ENCODE measurements around the gene LPCAT2. TPM values are rescaled to one million over a fixed set of nuclear protein-coding genes. Genes with fewer than 3 reads are reported as not detected.

The LPCAT2 gene, protein sequence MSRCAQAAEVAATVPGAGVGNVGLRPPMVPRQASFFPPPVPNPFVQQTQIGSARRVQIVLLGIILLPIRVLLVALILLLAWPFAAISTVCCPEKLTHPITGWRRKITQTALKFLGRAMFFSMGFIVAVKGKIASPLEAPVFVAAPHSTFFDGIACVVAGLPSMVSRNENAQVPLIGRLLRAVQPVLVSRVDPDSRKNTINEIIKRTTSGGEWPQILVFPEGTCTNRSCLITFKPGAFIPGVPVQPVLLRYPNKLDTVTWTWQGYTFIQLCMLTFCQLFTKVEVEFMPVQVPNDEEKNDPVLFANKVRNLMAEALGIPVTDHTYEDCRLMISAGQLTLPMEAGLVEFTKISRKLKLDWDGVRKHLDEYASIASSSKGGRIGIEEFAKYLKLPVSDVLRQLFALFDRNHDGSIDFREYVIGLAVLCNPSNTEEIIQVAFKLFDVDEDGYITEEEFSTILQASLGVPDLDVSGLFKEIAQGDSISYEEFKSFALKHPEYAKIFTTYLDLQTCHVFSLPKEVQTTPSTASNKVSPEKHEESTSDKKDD
- 21.2 TPM for total RNA-seq

DNA sequence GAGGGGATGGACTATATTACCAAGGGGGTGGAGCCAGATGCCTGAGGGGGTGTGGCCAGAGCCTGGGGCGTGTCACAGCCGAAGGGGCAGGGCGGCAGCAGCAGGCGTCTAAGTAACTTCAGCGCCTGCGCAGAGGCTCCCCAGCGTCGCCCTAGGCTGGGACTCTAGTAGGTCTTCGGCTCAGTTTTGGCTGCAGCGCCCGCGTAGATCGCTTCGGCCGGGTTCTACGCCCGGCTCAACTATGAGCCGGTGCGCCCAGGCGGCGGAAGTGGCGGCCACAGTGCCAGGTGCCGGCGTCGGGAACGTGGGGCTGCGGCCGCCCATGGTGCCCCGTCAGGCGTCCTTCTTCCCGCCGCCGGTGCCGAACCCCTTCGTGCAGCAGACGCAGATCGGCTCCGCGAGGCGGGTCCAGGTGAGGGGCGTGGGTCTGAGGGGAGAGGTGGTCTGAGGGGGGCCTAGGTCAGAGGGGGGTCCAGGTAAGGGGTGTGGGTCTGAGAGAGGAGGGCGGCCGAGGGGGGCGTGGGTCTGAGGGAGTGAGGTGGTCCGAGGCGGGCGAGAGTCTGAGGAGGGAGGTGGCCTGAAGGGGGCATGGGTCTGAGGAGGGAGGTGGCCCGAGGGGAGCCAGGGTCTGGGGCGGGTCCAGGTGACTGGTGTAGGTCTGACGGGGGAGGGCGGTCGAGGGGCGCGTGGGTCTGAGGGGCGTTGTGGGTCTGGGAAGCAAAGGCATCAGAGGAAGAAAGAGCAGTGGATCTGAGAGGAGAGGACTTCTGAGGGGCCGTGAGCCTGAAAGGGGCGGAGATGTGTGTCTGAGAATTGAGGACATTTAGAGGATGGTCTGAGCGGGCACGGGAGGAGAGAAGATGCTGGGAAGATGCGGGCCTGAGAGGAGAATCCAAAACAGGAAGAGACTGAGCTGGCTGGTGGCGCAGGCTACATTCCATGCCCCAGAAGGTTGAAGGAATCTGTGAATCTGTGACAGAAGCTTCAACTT is at the start of gene LPCAT2:
LPCAT2 (plus strand) TSS at position 132 of the 991 bp plus-strand sequence; CDS start at position 242, 110 bp downstream.

DNA sequence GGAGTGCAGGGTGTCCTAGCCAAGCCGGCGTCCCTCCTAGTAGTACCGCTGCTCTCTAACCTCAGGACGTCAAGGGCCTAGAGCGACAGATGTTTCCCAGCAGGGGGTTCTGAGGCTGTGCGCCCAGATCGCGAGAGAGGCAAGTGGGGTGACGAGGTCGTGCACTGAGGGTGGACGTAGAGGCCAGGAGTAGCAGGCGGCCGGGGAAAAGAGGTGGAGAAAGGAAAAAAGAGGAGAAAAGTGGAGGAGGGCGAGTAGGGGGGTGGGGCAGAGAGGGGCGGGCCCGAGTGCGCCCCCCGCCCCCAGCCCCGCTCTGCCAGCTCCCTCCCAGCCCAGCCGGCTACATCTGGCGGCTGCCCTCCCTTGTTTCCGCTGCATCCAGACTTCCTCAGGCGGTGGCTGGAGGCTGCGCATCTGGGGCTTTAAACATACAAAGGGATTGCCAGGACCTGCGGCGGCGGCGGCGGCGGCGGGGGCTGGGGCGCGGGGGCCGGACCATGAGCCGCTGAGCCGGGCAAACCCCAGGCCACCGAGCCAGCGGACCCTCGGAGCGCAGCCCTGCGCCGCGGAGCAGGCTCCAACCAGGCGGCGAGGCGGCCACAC is 29.9 kb upstream of the LPCAT2 start, which contains the start of gene MMP2:
MMP2 (plus strand) TSS at position 372 of the 603 bp plus-strand sequence. CDS start 282 bp downstream, outside the sequence.

DNA sequence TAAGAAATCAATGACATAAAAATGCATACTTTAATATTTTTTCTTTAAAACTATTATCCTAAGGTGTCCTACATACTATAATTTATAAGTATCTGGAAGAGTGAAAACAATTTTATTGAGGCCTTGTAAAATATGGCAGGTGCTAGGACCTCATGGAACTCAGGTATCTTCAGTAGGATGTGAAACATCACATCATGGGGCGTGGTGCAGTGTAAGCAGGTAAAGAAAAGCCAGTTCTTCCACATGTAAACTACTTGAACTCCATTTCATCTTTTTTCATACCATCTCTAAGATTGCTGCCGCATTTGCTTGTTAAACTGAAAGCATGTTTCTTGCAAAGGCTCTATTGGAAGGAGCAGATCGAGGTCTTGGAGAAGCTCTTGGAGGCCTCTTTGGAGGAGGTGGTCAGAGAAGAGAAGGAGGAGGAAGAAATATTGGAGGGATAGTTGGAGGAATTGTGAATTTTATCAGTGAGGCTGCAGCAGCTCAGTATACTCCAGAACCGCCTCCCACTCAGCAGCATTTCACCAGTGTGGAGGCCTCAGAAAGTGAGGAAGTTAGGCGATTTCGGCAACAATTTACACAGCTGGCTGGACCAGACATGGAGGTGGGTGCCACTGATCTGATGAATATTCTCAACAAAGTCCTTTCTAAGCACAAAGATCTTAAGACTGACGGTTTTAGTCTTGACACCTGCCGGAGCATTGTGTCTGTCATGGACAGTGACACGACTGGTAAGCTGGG is 57.7 kb downstream of the LPCAT2 start, which contains the start of gene CAPNS2:
CAPNS2 (plus strand) TSS at position 253 of the 744 bp plus-strand sequence; CDS start at position 326, 73 bp downstream.

Other genes with a start within 250 kb of the LPCAT2 start
- gene IRX6, start 184.9 kb upstream of the LPCAT2 start, total RNA-seq: 4.0 TPM
- gene MMP2, start 29.9 kb upstream of the LPCAT2 start, total RNA-seq: 189 TPM
- 0.58 TPM for gene CAPNS2, start 57.6 kb downstream of the LPCAT2 start, total RNA-seq
- 1.6 TPM for gene SLC6A2, start 146.9 kb downstream of the LPCAT2 start, total RNA-seq